HG02798 (cell line): ENCODE data around the gene VWA3A.
"Not testable (repeated sequence)": the region's sequence is repeated elsewhere in the genome, so short reads cannot be mapped to it uniquely, and the experiment has no call there.

Source experiments
- ATAC-seq: cut with Tn5 transposase; IDR thresholded peaks from one replicate; pipeline ENCODE4 v1.9.1; 2021; ENCODE audit warnings: mild to moderate bottlenecking; ENCODE audit not compliant: unreplicated experiment, poor library complexity

VWA3A gene

GRCh38 chr16:22092143-22092933, at the start of gene VWA3A:
VWA3A (plus strand) TSS chr16:22092541; CDS start chr16:22092638, 97 bp downstream.
- no peak for ATAC-seq

GRCh38 chr16:22043882-22044281, 48.5 kb upstream of the VWA3A start:
- not testable (repeated sequence) for ATAC-seq

- not testable (repeated sequence) for ATAC-seq
These were observed 46.5 kb upstream of the VWA3A start for GRCh38 chr16:22045888-22046287.

GRCh38 chr16:22050963-22051362, 41.4 kb upstream of the VWA3A start:
- ATAC-seq = no peak

GRCh38 chr16:22052980-22053379, 39.4 kb upstream of the VWA3A start:
- ATAC-seq = no peak

GRCh38 chr16:22053921-22054341, 38.4 kb upstream of the VWA3A start:
- ATAC-seq = no peak

GRCh38 chr16:22054847-22055590, 37.3 kb upstream of the VWA3A start:
- no peak for ATAC-seq

GRCh38 chr16:22055881-22056280, 36.5 kb upstream of the VWA3A start:
- no peak for ATAC-seq

GRCh38 chr16:22063888-22064467, 28.4 kb upstream of the VWA3A start:
- ATAC-seq = no peak

GRCh38 chr16:22065252-22065651, 27.1 kb upstream of the VWA3A start:
- ATAC-seq = no peak

- ATAC-seq = no peak
These were observed 21.7 kb upstream of the VWA3A start for GRCh38 chr16:22070361-22071330.

- no peak for ATAC-seq
These were observed 20.9 kb upstream of the VWA3A start for GRCh38 chr16:22071331-22071910.

- no peak for ATAC-seq
These were observed 19.0 kb upstream of the VWA3A start for GRCh38 chr16:22073350-22073749.

- no peak for ATAC-seq
These were observed 17.1 kb upstream of the VWA3A start for GRCh38 chr16:22075043-22075757.

GRCh38 chr16:22075776-22076175, 16.6 kb upstream of the VWA3A start:
- ATAC-seq = no peak

GRCh38 chr16:22077700-22078313, 14.5 kb upstream of the VWA3A start:
- ATAC-seq = no peak

GRCh38 chr16:22078656-22079055, 13.7 kb upstream of the VWA3A start:
- no peak for ATAC-seq

- ATAC-seq = no peak
These were observed 11.3 kb upstream of the VWA3A start for GRCh38 chr16:22081050-22081449.

GRCh38 chr16:22086440-22086839, 5.9 kb upstream of the VWA3A start:
- ATAC-seq = no peak
